HG02852 (cell line): Measurements from ENCODE around the gene RAPGEF1.

Source experiments
- ATAC-seq: cut with Tn5 transposase; IDR thresholded peaks from one replicate; pipeline ENCODE4 v1.9.1; 2021; ENCODE audit warnings: mild to moderate bottlenecking, moderate library complexity; ENCODE audit not compliant: unreplicated experiment

The RAPGEF1 gene

GRCh38 chr9:131590907-131591844 is 148.7 kb downstream of the RAPGEF1 start:
- ATAC-seq: peak; percentile 69

- ATAC-seq: no peak
These were observed 149.4 kb downstream of the RAPGEF1 start for GRCh38 chr9:131590449-131590848.

- ATAC-seq: no peak
These were observed 149.9 kb downstream of the RAPGEF1 start for GRCh38 chr9:131589993-131590392.

- no peak for ATAC-seq
These were observed 150.7 kb downstream of the RAPGEF1 start for GRCh38 chr9:131589124-131589711.

- no peak for ATAC-seq
These were observed 151.5 kb downstream of the RAPGEF1 start for GRCh38 chr9:131588396-131588795.

- no peak for ATAC-seq
These were observed 152.0 kb downstream of the RAPGEF1 start for GRCh38 chr9:131587906-131588305.

- ATAC-seq: no peak
These were observed 152.5 kb downstream of the RAPGEF1 start for GRCh38 chr9:131587331-131587730.

- no peak for ATAC-seq
These were observed 154.5 kb downstream of the RAPGEF1 start for GRCh38 chr9:131585375-131585774.

- ATAC-seq: no peak
These were observed 155.0 kb downstream of the RAPGEF1 start for GRCh38 chr9:131584858-131585257.

- ATAC-seq: no peak
These were observed 155.9 kb downstream of the RAPGEF1 start for GRCh38 chr9:131583836-131584555.

- no peak for ATAC-seq
These were observed 156.6 kb downstream of the RAPGEF1 start for GRCh38 chr9:131583337-131583645.

GRCh38 chr9:131582466-131583336 is 157.2 kb downstream of the RAPGEF1 start:
- ATAC-seq: no peak

- ATAC-seq: no peak
These were observed 157.8 kb downstream of the RAPGEF1 start for GRCh38 chr9:131582056-131582455.

GRCh38 chr9:131580358-131580757 is 159.5 kb downstream of the RAPGEF1 start:
- no peak for ATAC-seq

- ATAC-seq: no peak
These were observed 160.1 kb downstream of the RAPGEF1 start for GRCh38 chr9:131579789-131580211.

GRCh38 chr9:131578731-131579504 is 161.0 kb downstream of the RAPGEF1 start:
- ATAC-seq: no peak

GRCh38 chr9:131578021-131578420 is 161.9 kb downstream of the RAPGEF1 start:
- no peak for ATAC-seq

GRCh38 chr9:131577005-131578000 is 162.6 kb downstream of the RAPGEF1 start:
- ATAC-seq: no peak
